GM23338 (cell line): ENCODE measurements around the gene CIPC. TPM values are rescaled to one million over a fixed set of nuclear protein-coding genes. Genes with fewer than 3 reads are reported as not detected.

Experiments used
- ATAC-seq: fragments of 200-7000 bp; cut with Tn5 transposase; 3 replicates; pipeline ENCODE4 v1.9.1; 2020
- DNase-seq: peaks from one replicate; pipeline ENCODE4 v3.0.0-alpha.2; 2015; ENCODE audit warnings: low spot score
- H2AFZ ChIP-seq: fragments of 200-600 bp; sonication (generic); 2 replicates; pipeline ENCODE4 v1.8.0; 2016; ENCODE audit warnings: antibody characterized with exemption, mild to moderate bottlenecking, moderate library complexity
- H3F3A ChIP-seq: fragments of 200-600 bp; sonication (generic); replicated peaks from 2 replicates; pipeline ENCODE4 v1.8.0; 2017; ENCODE audit warnings: antibody characterized with exemption, mixed run types, low read depth
- H3K27ac ChIP-seq: fragments of 200-600 bp; sonication (generic); 2 replicates; pipeline ENCODE4 v1.6.1; 2016; ENCODE audit warnings: low read depth
- H3K27me3 ChIP-seq: fragments of 200-600 bp; sonication (generic); 2 replicates; pipeline ENCODE4 v1.8.0; 2016; ENCODE audit warnings: mild to moderate bottlenecking, mixed run types, moderate library complexity; ENCODE audit not compliant: insufficient read depth
- H3K36me3 ChIP-seq: fragments of 200-600 bp; sonication (generic); 2 replicates; pipeline ENCODE4 v1.8.0; 2016; ENCODE audit warnings: mild to moderate bottlenecking; ENCODE audit not compliant: insufficient read depth
- H3K4me1 ChIP-seq: fragments of 200-600 bp; sonication (generic); 2 replicates; pipeline ENCODE4 v1.8.0; 2016; ENCODE audit warnings: mild to moderate bottlenecking, moderate library complexity; ENCODE audit not compliant: insufficient read depth
- H3K4me2 ChIP-seq: fragments of 200-600 bp; sonication (generic); 2 replicates; pipeline ENCODE4 v1.7.1; 2017; ENCODE audit warnings: mixed run types
- H3K4me3 ChIP-seq: fragments of 200-600 bp; sonication (generic); 2 replicates; pipeline ENCODE4 v1.6.1; 2016; ENCODE audit warnings: mixed run types
- H3K79me2 ChIP-seq: fragments of 200-600 bp; sonication (generic); replicated peaks from 2 replicates; pipeline ENCODE4 v1.8.0; 2017; ENCODE audit warnings: mild to moderate bottlenecking; ENCODE audit not compliant: insufficient read depth
- H3K9me2 ChIP-seq: fragments of 200-600 bp; sonication (generic); 2 replicates; pipeline ENCODE4 v1.8.0; 2017; ENCODE audit not compliant: insufficient read depth
- H4K20me1 ChIP-seq: fragments of 200-600 bp; sonication (generic); replicated peaks from 2 replicates; pipeline ENCODE4 v1.8.0; 2017; ENCODE audit warnings: mild to moderate bottlenecking; ENCODE audit not compliant: insufficient read depth
- H3K27ac Mint-ChIP-seq: 2 replicates; pipeline ENCODE4 v1.8.0; 2020; ENCODE audit warnings: inconsistent platforms, mild to moderate bottlenecking, moderate library complexity, mixed read lengths
- H3K27me3 Mint-ChIP-seq: 3 replicates; pipeline ENCODE4 v1.8.0; 2022; ENCODE audit warnings: low read depth, mild to moderate bottlenecking, moderate library complexity, mixed read lengths, inconsistent platforms; ENCODE audit not compliant: insufficient read depth, poor library complexity
- H3K36me3 Mint-ChIP-seq: 3 replicates; pipeline ENCODE4 v1.8.0; 2021; ENCODE audit warnings: low read depth, mild to moderate bottlenecking, inconsistent platforms, moderate library complexity, mixed read lengths
- H3K4me1 Mint-ChIP-seq: 3 replicates; pipeline ENCODE4 v1.8.0; 2020; ENCODE audit warnings: mild to moderate bottlenecking, inconsistent platforms, mixed read lengths
- H3K4me3 Mint-ChIP-seq: 3 replicates; pipeline ENCODE4 v1.8.0; 2021; ENCODE audit warnings: moderate library complexity, mild to moderate bottlenecking, inconsistent platforms, mixed read lengths
- H3K9me3 Mint-ChIP-seq: 3 replicates; pipeline ENCODE4 v1.8.0; 2020; ENCODE audit warnings: moderate library complexity, mild to moderate bottlenecking, inconsistent platforms, mixed read lengths
- CREB1 ChIP-seq: fragments of 250-450 bp; sonication (Bioruptor Pico); IDR thresholded peaks from 2 replicates; pipeline ENCODE4 v1.5.0; 2020; ENCODE audit warnings: low read depth, mild to moderate bottlenecking, moderate library complexity
- EZH2 ChIP-seq: fragments of 200-600 bp; sonication (generic); IDR thresholded peaks from one replicate; pipeline ENCODE4 v1.8.0; 2017; ENCODE audit warnings: antibody characterized with exemption, mild to moderate bottlenecking, low read depth; ENCODE audit not compliant: unreplicated experiment
- EZH2phosphoT487 ChIP-seq: fragments of 200-600 bp; sonication (generic); IDR thresholded peaks from one replicate; pipeline ENCODE4 v1.8.1; 2018; ENCODE audit warnings: antibody characterized with exemption; ENCODE audit not compliant: unreplicated experiment
- JUNB ChIP-seq: IDR thresholded peaks from one replicate; pipeline ENCODE4 v1.6.1; 2016; ENCODE audit warnings: antibody characterized with exemption; ENCODE audit not compliant: unreplicated experiment
- NANOG ChIP-seq: IDR thresholded peaks from 2 replicates; pipeline ENCODE4 v1.6.1; 2016; ENCODE audit warnings: antibody characterized with exemption, borderline replicate concordance
- POLR2AphosphoS5 ChIP-seq: IDR thresholded peaks from 2 replicates; pipeline ENCODE4 v1.6.1; 2016; ENCODE audit warnings: antibody characterized with exemption, low read depth
- STAT1 ChIP-seq: IDR thresholded peaks from one replicate; pipeline ENCODE4 v1.6.1; 2016; ENCODE audit warnings: antibody characterized with exemption; ENCODE audit not compliant: unreplicated experiment
- ZNF114 ChIP-seq: fragments of 250-450 bp; sonication (Bioruptor Pico); IDR thresholded peaks from 2 replicates; pipeline ENCODE4 v1.5.0; 2020; ENCODE audit warnings: mild to moderate bottlenecking, moderate library complexity
- ZNF331 ChIP-seq: fragments of 250-450 bp; sonication (Bioruptor Pico); IDR thresholded peaks from 2 replicates; pipeline ENCODE4 v1.5.0; 2020; ENCODE audit warnings: low read depth, mild to moderate bottlenecking, moderate library complexity
- polyA plus RNA-seq: library from polyadenylated mRNA; unstranded; fragments of >200 nt; fragmentation: Nextera tagmentation; extraction: Ambion mirVana; gene quantifications from 2 replicates; pipeline ENCODE4 v1.2.1, GENCODE V29; 2016
- total RNA-seq: library from RNA; depleted of rRNA; stranded (reverse); fragments of >200 nt; shearing (Covaris generic); gene quantifications from 2 replicates; pipeline ENCODE4 v1.2.3, GENCODE V29; 2014
- TF ChIP-seq, protein P1 (sequence below): IDR thresholded peaks from one replicate; pipeline ENCODE4 v1.6.1; 2018; ENCODE audit warnings: antibody characterized with exemption; ENCODE audit not compliant: unreplicated experiment
- TF ChIP-seq, protein P2 (sequence below): IDR thresholded peaks from 2 replicates; pipeline ENCODE4 v1.6.1; 2016; ENCODE audit warnings: antibody characterized with exemption

CIPC gene
- total and polyA plus RNA-seq, 2 experiments from 2014 or later = 8.1 to 36.9 TPM

DNA sequence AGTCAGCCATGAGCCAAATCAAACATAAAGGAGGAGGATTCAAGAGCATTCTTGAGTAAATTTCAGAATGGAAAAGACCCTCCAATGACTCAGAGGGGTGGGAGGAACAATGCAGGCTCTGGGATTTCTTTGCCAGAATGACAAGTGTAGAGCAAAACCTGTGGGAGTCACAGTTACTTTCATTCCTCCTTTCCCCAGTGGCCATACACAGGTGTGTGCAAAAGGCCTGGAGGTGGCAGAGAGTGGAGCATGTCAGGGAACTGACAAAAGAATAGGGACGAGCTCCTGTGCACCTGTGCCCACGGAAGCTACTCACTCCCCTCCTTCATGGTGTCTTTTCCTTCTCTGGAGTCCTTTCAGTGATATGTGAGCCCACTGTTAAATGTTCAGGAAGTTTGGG lies 9.4 kb upstream of the CIPC start (continued):
- TF ChIP-seq NANOG (no peak), STAT1 (no peak), ZNF331 (CRISPR knock-in tag) (no peak), EZH2phosphoT487 (no peak), EZH2 (no peak), CREB1 (no peak), JUNB (no peak), POLR2AphosphoS5 (no peak; the same call in 1 of the 2 replicates), ZNF114 (CRISPR knock-in tag) (no peak)
- TF ChIP-seq, protein P1, sequence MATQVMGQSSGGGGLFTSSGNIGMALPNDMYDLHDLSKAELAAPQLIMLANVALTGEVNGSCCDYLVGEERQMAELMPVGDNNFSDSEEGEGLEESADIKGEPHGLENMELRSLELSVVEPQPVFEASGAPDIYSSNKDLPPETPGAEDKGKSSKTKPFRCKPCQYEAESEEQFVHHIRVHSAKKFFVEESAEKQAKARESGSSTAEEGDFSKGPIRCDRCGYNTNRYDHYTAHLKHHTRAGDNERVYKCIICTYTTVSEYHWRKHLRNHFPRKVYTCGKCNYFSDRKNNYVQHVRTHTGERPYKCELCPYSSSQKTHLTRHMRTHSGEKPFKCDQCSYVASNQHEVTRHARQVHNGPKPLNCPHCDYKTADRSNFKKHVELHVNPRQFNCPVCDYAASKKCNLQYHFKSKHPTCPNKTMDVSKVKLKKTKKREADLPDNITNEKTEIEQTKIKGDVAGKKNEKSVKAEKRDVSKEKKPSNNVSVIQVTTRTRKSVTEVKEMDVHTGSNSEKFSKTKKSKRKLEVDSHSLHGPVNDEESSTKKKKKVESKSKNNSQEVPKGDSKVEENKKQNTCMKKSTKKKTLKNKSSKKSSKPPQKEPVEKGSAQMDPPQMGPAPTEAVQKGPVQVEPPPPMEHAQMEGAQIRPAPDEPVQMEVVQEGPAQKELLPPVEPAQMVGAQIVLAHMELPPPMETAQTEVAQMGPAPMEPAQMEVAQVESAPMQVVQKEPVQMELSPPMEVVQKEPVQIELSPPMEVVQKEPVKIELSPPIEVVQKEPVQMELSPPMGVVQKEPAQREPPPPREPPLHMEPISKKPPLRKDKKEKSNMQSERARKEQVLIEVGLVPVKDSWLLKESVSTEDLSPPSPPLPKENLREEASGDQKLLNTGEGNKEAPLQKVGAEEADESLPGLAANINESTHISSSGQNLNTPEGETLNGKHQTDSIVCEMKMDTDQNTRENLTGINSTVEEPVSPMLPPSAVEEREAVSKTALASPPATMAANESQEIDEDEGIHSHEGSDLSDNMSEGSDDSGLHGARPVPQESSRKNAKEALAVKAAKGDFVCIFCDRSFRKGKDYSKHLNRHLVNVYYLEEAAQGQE = no peak
- TF ChIP-seq, protein P2, sequence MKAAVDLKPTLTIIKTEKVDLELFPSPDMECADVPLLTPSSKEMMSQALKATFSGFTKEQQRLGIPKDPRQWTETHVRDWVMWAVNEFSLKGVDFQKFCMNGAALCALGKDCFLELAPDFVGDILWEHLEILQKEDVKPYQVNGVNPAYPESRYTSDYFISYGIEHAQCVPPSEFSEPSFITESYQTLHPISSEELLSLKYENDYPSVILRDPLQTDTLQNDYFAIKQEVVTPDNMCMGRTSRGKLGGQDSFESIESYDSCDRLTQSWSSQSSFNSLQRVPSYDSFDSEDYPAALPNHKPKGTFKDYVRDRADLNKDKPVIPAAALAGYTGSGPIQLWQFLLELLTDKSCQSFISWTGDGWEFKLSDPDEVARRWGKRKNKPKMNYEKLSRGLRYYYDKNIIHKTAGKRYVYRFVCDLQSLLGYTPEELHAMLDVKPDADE = no peak

DNA sequence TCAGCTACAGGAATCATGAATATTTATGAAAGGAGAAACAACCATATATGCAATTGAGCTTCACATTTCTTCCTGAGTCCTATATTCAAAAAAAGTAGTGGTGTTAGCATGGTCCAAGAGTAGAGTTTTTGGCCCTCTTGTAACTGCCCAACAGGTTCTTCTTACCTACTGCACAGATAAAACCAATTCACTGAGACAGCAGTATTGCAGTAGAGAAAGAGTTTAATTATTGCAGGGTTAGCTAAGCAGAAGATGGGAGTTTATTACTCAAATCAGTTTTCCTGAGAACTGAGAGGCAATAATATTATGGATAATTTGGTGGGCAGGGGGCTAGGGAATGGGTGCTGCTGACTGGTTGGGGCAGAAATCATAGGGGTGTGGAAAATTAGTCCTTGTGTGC lies 6.5 kb upstream of the CIPC start:
- Histone ChIP-seq H3K79me2 (peaks cover 4% of the 10 kb centered on the region), H3K4me3 (no peak overlapping the region), H3K27me3 (no peaks in the 10 kb centered on the region), H2AFZ (no peak overlapping the region), H3K4me2 (no peak overlapping the region), H3K27ac (no peak overlapping the region), H3K9me2 (no peaks in the 10 kb centered on the region), H3K36me3 (no peaks in the 10 kb centered on the region), H3F3A (no peaks in the 10 kb centered on the region; the same call in 1 of the 2 replicates), H3K4me1 (peaks cover 18% of the 10 kb centered on the region), H4K20me1 (no peaks in the 10 kb centered on the region)
- TF ChIP-seq POLR2AphosphoS5 (no peak), ZNF114 (CRISPR knock-in tag) (no peak), EZH2phosphoT487 (no peak)
- Mint-ChIP-seq H3K27ac (no peak overlapping the region), H3K36me3 (peaks cover 11% of the 10 kb centered on the region; the same call in 2 of the 3 replicates), H3K4me1 (peaks cover 43% of the 10 kb centered on the region), H3K4me3 (no peak overlapping the region), H3K9me3 (peaks cover 21% of the 10 kb centered on the region), H3K27me3 (peaks cover 2% of the 10 kb centered on the region)
- ATAC-seq = no peak
- no peak for DNase-seq
